DMS114 treated with DMSO at 0.1 percent for 48 hours (cell line): ENCODE data around the gene SGTA.

Experiments
- DNase-seq: peaks from one replicate; lab custom pipeline; 2025; ENCODE audit not compliant: unreplicated experiment; lab: John Stamatoyannopoulos, UW

Gene SGTA

DNA sequence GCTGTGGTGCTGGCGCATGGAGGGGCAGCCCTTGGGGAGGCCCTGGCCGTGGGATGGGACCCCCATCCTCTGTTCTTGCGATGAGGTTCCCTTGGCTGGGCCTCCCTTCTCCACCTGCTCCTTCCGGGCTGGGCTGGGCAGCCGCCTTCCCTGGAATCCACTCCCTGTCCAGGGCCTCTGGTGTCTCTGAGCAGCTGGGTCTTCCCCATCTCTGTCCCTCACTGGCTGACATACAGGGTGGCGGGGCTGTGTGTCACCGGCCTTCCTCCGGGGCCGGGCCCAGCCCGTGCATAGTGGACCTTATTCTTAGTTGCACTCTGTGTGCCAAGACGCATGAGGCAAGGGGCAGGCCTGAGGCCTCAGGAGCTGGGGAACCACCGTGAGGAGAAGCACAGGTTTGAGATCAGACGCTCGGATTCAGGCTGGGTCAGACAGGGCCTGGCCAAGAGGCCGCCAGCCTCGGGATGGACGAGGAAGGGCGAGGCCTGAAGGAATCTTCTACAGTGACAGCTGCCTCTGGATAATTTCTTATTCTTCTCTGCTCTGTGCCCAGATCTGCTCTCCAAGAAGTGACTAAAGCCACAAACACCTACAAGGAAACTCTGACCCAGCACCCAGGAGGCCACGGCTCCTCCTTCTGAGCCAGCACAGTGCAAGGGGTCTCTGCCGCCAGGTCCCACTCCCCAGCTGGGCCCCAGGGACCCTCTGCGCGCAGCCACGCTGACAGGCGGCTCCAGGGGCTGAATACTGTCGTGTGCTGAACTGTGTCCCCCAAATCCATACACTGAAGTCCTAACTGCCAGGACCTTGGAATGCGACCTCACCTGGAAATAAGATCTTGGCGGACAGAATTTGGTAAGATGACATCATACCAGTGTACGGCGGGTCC is 11.0 kb downstream of the SGTA start:
- DNase-seq: no peak

DNA sequence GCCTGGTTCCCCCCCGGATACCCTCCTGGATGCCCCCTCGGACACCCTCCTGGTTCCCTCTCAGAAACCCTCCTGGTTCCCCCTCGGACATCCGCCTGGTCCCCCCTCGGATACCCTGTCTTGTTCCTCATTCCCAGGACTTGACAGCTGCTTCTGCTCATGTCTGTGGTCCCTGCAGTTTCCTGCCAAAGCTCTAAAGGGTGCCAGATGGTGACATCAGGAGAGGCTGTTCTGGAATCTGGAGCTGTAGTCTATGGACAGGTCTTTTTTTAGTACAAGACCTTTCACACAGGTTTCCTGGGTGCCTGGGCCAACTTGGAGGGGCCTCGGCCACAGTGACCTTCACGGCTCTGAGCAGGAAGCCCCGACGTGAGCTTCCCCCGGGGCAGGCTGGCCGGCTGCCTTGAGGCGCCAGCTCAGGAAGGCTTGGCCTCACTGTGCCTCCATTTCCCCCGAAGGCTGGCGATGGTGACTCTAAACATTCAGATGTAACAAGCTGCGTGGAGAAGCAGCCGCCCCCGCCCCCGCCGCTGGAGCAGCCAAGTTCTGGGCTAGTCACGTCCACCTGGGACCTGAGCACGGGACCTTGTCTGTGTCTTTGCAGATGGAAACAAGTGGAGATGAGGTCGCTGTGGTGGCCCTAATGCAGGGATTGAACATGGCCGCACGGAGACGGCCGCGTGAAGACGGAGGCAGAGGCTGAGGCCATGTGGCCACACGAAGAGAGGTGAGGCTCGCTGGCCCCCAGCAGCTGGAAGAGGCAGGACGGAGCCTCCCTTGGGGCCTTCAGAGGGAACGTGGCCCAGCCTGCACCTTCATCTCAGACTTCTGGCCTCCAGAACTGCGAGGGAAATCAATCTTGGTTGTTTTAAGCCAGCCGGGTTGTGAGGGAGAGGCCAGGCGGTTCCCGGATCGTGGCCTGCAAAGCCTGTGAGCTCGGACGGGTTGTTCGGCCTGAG is 12.7 kb downstream of the SGTA start:
- no peak for DNase-seq

DNA sequence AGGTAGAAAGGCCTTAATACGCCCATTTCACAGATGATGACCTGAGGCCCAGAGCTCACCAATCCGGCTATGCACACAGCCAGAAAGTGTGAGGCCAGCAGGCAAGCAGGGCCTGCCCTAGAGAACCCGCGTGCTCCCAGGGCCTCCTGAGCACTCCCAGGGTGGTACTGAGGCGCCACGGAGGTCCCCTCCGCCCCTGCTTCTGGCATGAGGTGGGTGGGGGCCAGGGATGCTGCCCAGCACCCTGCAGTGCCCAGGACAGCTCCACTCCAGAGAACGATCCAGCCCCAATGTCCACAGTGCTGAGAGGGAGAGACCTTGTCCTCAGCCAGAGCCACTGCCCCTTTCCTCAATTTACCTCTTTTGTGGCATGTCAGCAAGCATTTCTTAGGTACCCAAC is 13.9 kb downstream of the SGTA start:
- DNase-seq: no peak

DNA sequence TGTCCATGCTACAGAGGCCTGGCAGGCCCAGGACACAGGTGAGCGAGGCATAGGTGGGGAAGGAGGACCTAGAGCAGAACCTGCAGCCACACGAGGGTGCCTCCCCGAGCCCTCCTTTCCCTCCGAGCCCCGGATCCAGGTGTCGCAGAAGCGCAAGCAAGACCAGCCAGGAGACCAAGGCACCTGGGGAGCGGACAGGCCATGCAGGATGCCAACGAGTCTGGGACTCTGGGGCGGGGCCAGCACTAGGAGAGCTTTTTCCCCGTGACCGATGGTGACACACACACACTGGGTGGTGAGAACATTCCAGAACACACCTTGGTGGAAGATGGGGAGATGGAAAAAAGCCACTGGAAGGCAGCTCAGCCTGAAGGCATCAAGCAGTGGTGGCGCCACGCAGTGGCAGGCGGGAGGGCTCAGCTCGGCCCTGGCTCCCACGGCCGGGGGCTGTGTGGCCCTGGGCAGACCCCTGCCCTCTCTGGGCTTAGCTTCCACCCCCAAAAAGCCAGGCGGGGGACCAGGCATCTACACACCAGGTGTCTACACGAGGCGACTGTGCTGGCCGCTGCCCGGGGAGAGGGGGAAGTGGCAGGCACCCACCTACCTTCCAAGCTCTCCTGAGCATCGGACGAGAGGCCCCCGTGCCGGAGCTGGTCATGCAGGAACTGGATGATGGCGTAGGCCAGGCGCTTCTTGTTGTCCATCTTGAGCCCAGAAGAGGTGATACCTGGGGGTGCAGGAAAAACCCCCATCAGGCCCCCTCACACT is 14.5 kb downstream of the SGTA start:
- DNase-seq: no peak

DNA sequence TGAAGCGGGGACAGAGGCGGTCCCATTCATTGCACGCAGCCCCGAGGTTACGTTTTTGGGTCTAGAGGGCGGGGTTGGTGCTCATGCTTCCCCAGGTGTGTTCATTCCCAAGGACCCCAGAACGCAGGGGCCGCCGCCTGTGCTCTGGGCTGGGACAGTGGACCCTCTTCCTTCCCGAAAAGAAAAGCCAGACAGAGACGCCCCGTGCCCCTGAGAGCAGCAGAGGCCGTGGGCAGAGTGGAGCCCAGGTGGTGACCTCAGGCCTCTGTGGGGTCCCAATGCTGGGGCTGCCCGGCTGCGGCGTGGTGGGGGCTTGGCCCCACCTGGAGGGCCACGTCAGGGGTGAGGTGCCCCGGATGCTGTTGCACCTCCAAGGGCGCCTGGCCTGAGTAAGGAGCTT is 15.4 kb downstream of the SGTA start:
- DNase-seq: no peak

DNA sequence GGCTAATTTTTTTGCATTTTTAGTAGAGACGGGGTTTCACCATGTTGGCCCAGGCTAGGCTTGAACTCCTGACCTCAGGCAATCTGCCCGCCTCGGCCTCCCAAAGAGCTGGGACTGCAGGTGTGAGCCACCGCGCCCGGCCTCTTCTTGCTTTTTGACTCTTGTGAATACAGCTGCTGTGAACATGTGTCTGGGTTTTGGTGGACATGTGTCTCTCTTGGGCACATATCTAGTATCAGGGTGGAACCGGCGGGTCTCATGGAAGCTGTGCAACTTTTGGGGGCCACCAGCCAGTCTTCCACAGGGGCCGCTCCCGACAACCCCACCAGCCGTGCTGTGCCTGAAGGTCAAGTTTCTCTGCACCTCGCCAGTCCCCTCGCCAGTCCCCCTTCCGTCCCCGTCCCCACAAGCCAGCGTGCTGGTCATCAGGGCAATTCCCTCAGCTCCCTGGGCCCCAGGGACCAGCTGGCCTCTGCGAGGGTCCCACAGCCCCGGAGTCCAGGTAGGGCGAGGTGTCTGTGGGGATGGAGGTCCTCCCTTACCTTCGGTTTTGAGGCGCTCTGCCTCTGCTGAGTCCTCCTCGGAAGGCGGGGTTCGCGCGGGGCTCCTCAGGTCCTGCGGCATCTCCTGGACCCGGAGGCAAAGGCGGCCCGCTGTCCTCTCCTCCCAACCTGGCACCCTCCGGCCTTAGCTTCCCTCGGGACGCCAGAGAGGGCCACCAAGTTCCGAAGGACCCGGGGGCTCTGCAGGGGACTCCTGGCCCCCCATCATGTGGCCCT is 16.3 kb downstream of the SGTA start:
- DNase-seq: no peak

DNA sequence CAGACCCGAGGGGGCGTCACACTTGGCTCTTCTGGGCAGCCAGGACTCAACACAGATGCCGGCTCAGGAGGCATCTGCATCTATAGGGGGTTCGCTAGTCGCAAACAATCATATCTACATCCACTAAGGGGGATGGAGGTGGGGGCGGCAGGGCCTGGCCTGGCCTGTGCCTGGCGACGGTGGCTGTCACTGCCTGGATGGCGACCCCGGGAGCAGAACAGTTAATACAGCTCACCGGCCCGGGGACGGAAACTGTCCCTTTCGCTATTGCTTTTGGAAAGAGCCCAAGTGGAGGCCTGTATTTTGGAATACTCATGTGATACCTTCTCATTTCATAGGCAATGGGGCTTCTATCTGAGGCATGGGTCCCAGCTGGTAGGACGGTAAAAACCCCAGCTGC is 17.7 kb downstream of the SGTA start:
- no peak for DNase-seq

DNA sequence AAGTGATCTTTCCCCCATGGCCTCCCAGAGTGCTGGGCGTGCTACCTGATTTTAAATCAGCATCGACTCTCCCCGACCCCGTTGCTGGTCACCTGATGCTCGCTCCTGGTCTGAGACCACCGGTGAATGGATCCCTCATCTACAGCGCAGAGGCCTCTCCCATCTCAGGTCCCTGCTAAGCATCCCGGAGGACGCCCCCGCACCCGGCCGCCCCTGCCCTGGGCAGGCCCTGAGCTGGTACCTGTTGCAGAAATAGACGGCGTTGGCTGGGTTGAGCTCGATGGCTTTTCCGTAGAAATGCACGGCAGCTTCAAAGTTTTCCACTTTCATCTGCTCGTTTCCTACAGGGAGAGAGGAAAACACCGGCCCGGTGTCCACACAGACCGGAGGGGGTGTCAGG is 18.1 kb downstream of the SGTA start:
- no peak for DNase-seq

DNA sequence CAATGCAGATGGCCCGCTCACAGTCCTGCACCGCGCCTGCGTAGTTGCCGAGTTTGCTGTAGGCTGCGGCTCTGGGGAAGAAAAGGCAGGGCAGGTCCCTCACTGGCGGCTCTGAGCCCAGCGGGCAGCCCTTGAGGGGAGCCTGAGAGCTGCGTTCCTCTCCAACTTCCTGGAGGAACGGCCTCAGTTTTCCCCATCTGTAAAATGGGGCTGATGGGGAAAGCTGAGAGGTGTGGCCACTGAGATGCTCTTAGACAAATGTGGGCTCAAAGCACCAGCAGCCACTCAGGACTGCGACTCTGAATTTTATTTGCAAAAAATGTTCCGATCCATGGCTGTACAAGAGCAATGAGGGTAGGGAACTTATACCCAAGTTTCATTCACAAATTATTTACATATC is 19.4 kb downstream of the SGTA start:
- no peak for DNase-seq

DNA sequence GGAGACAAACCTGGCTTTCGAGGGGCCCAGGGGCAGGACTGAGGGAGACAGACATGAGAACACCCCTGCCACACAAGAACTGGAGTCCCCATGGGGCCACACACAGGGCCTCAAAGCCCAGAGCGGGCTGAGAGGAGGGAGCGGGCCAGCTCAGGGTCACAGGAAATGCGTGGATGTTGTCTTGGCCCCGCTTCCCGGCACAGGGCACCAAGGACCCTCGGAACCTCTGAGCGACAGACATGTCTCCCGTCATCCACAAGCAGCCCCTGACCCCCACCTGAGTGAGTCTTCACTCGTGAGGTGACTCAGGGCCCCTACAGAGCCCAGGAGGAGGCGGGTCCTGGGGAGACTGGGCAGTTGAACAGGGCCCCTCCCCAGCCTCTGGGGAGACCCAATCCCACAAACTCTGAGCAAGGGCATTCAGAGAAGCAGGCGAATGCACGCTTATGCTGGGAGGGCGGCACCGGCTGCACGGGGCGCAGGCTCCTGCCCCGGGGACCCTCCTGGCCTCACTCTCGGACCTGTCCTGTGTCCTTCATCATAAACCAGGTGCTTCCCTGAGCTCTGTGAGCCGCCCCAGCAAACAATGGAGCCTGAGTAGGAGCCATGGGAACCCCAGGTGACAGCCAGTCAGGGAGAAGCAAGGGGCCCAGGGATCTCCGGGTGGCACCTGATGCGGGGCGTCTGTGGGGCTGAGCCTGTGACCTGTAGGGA is 20.1 kb downstream of the SGTA start:
- no peak for DNase-seq

DNA sequence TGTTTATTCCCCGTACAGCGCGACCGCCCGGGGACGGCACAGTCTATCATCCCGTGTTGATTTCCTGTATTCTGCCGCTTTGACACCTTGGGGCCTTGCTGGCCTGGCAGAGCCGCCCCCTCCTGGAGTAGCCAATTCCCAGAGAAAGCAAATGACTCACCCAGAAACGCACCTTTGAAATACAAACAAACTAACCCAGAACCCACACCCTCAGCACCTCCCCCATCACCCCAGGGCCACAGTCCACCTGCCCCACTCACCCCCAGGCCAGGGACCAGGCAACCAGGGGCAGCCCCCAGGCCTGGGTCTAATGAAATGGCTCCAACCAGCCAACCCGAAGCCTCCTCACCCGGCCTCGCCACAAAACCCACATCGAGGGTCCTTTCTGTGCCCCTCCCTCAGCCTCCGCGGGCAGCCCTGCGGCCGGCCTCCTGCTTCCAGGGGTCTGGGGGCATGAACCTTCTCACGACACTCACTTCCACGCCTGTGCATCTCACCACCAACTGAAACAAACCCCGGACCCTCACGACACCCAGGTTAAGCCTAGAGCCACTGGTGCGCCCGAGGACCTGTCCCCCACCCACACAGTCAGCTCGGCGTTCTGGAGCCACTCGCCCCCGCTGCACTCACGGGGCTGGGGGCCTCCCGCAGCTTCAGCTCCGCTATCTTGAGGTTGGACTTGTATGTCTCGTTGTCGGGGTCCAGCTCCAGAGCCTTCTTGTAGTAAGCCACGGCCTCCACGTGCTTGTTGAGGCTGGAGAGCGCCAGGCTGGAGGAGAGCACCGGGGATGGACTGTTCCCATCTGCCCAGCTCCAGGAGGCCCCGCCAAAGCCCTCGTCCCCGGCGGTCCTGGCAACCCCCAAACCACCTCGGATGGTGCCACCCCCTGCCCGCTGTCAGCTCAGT is 20.9 kb downstream of the SGTA start:
- no peak for DNase-seq

DNA sequence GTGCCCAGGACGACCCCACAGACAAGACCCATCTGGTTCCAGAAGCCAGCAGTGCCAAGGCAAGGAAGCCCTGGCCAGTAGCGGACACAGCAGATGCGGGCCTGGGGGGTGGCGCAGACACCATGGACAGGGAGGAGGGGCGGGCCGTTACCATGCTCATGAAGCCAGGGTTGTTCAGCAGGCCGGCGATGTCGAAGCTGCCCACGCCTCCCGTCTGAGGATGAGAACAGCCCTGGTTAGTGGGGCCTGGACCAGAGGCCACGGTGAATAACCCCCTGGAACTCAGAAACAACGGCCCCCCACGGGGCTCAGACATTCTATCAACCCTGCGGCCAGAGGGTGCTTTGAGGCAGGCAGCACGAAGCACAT is 21.8 kb downstream of the SGTA start:
- no peak for DNase-seq

DNA sequence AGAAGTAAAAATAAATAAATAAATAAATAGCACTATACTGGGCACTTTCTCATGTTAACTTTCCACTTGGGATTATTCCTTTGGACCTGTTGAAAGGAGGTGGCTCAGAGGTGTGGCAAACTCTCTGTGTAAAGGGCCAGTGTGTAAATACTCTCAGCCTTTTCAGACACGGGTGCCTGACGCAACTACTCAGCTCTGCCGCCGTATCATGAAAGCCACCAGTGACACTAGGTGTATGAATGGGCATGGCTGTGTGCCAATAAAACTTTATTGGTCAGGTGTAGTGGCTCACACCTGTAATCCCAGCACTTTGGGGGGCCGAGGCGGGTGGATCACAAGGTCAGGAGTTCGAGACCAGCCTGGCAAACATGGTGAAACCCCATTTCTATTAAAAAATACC is 23.1 kb downstream of the SGTA start:
- DNase-seq: no peak

DNA sequence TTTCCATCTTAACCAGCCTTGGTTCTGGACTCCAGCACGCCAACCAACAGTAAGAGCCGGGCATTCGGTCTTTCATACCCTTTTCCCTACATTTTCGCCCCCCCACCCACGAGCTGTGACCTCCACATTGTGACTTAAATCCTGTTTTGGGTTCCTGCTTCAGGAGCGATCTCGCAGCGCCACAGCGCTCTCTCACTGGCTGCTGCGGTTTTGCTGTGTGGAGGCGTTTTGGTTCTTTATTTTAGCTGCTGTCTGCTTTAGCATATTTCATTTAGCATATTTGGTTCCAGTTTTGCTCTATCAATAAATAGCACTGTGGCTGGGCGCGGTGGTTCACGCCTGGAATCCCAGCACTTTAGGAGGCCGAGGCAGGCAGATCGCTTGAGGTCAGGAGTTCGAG is 23.7 kb downstream of the SGTA start:
- DNase-seq: no peak

DNA sequence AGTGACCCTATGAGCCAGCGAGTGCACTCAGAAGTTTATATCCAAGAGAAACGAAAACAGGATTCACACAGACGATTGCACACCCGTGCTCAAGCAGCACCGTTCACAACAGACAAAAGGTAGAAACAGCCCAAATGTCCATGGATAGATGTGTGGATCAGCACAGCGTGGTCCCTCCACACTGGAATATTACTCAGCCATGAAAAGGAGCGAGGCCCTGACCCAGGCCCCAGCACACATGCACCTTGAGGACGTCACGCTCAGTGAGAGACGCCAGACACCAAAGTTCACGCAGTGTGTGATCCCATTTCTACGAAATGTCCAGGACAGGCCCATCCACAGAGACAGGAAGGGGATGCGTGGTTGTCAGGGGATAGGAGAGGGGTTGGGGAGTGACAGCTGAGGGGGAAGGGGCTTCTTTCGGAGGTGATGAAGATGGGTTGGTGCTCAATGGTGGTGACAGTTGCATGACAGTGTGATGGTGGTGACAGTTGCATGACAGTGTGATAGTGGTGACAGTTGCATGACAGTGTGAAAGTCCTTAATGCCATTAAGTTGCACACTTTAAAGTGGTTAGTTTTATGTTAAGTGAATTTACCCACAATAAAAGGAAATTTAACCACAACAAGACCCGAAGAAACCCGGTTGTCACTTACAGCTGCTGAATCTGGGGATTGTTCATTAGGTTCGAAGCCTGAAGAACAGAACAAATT is 24.3 kb downstream of the SGTA start:
- DNase-seq: no peak

DNA sequence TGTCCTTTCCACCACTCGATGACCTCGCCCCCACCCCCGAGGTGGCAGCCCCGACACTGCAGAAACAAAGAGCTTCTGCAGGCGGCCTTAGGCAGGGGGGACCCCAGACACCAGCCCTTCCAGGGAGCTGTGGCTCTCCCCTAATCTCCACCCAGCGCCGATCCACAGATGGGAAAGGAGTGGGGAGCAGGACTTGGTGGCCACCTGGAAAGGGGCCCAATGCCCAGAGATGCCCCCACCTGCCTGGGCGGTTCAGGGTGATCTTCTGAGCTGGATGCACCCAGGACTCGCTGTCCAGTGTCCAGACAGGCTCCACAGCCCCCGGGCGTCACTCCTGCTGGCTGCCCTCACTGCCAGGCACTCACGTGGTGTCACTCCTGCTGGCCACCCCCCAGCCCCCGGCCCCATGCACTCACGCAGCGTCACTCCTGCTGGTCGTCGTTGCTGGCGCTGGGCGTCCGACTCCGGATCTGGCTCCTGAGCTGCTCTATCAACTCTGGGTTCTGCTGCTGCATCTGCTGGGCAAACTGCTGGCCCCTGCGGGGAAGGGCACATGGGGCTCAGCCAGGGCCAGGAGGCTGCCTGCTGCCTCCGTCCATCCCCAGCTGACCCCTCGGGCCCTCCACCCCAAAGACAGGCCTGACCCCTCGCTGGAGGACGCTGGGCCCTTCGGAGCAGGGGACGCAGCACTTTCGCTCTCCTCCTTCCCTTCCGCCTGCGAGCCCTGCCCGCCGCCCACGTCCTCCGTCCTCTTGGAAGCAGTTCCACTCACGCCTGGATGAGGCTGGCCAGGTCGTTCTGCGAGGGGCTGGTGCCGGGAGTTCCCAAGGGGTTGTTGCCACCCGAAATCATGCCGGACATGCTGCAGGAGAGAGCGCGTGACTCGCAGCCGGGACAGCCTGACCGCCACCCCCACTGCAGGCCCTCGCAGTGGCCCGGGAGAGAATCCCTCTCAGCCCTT is 25.9 kb downstream of the SGTA start:
- DNase-seq: no peak

DNA sequence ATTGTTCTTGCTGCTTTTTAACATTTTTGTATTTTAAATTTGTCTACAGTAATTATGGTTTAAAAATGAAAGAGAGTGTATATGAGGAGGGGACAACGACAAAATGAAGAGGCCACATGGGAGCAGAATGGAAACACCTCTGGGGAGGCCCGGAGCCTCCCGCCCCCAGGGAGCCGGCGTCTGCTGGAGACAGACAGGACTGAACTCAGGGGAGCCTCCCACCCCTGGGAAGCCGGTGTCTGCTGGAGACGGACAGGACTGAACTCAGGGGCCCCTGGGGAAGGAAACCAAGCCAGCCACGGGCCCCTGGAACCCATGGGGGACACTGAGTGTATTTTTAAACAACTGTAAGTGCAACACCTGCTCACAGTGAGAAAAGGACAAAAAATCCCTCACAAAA is 26.6 kb downstream of the SGTA start:
- no peak for DNase-seq
